Ovary (tissue), 10 donors: ENCODE results near the gene SLC36A4. TPM values are rescaled to one million over a fixed set of nuclear protein-coding genes. Genes with fewer than 3 reads are reported as not detected.
A peak's percentile ranks its signal among the peaks of the same experiment; 100 is the strongest.
"Not testable (repeated sequence)": the region's sequence is repeated elsewhere in the genome, so short reads cannot be mapped to it uniquely, and the experiment has no call there.

Source experiments
- DNase-seq, 5 donors: peaks; one replicate each; pipeline ENCODE4 v3.0.0-alpha.2; 2019 to 2020
- H3K27ac ChIP-seq, 2 donors: fragments of 200-600 bp; one replicate each; pipeline versions ENCODE4 v1.5.1 to v1.8.0; 2019 to 2022
- H3K27me3 ChIP-seq: fragments of 200-600 bp; one replicate; pipeline ENCODE4 v1.8.0; 2022
- H3K36me3 ChIP-seq: fragments of 200-600 bp; sonication (generic); one replicate; pipeline ENCODE4 v1.5.1; 2019
- H3K4me1 ChIP-seq: one replicate; pipeline ENCODE4 v1.8.1; 2013; ENCODE audit warnings: mild to moderate bottlenecking, moderate library complexity; ENCODE audit not compliant: insufficient read depth
- H3K4me3 ChIP-seq: fragments of 200-600 bp; sonication (generic); one replicate; pipeline ENCODE4 v1.5.1; 2017
- H3K9me3 ChIP-seq, 2 donors: fragments of 200-600 bp in 1 of 2; sonication (generic) in 1 of 2; one replicate each; pipeline versions ENCODE4 v1.5.1 to v1.8.1; 2013 to 2019; ENCODE audit warnings: mild to moderate bottlenecking in 1 of 2, moderate library complexity in 1 of 2
- EP300 ChIP-seq: sonication (generic); formaldehyde crosslinking; IDR thresholded peaks from one replicate; pipeline ENCODE4 v1.6.1; 2017; ENCODE audit warnings: antibody characterized with exemption
- POLR2A ChIP-seq: fragments of 450-650 bp; IDR thresholded peaks from one replicate; pipeline ENCODE4 v1.6.1; 2017; ENCODE audit warnings: antibody characterized with exemption, mild to moderate bottlenecking, moderate library complexity
- WGBS, 3 donors: extraction: QIAGEN DNeasy Blood & Tissue Kit in 1 of 3; methylation state at CpG; one replicate each; pipeline versions ENCODE4 v1.1.5 to v1.1.7; 2013 to 2017; 5-methylcytosine and 5-hydroxymethylcytosine counted together
- intact Hi-C, 4 donors: fragments of 100-400 bp; cut with DNase I; formaldehyde crosslinking; loops; one replicate each; pipeline versions ENCODE4 v1.11.0 to v1.15.1; 2022 to 2023
- long read RNA-seq, 3 donors: library from polyadenylated mRNA in 2 of 3; unstranded in 2 of 3; transcript quantifications; one replicate each; pipeline ENCODE4 v2.0.0 and lab custom pipeline, GENCODE V29; 2021 to 2026
- polyA plus RNA-seq, 2 donors: library from polyadenylated mRNA; stranded (reverse); fragments of 200-250 nt in 1 of 2; fragments of 350-450 nt in 1 of 2; fragmentation: Illumina TruSeq in 1 of 2; extraction: RNeasy Lipid Tissue Mini Kit (QIAGEN cat#74804) in 1 of 2; gene quantifications; one replicate each; pipeline ENCODE4 v1.2.3, GENCODE V29; 2013 to 2014
- total RNA-seq, 7 donors: library from RNA; depleted of rRNA in 2 of 7; stranded (reverse); fragments of >200 nt in 2 of 7; fragmentation: NEBNext Ultra II Directional in 3 of 7; extraction: Animal tissue kit (Norgen Biotek cat#: 25700) in 3 of 7; gene quantifications; one replicate each; pipeline versions ENCODE4 v1.1.0 to v1.2.4, GENCODE V29; 2016 to 2023
- TF ChIP-seq, protein P1 (sequence below), 3 donors: fragments of 450-650 bp in 2 of 3; fragments of 200-600 bp in 1 of 3; IDR thresholded peaks; one replicate each; pipeline versions ENCODE4 v1.5.1 to v1.8.0; 2016 to 2022; ENCODE audit warnings: antibody characterized with exemption in 3 of 3, mild to moderate bottlenecking in 1 of 3
- donor health status: DM: no; HTN: no; CAD: no; lungs with moderate emphysema.
- donor health status: DM: no; HTN: no; CAD: no.
- donor health status: Bipolar disorder and iron deficiency.
- donor health status: DM: yes; HTN: yes; CAD: no.
- donor health status: DM: no; HTN: no; CAD: no.
- donor health status: DM: yes; HTN: yes; CAD: no.

The SLC36A4 gene
- 10 to 100 TPM; 11.6 to 23.9 (median 14.0) TPM for total RNA-seq
- polyA plus RNA-seq: 10 to 100 TPM in 1 of 2 donors, 1 to 10 TPM in 1; 6.4 to 11.4 TPM
- long read RNA-seq, donor 1, full-length matches to known transcripts: 12 of 20 reads
- long read RNA-seq, donor 1, partial matches to known transcripts: 1 of 20 reads
- long read RNA-seq, donor 1, other reads (novel, unspliced or antisense): 7 of 20 reads
- long read RNA-seq, donor 2, full-length matches to known transcripts: 2 of 2 reads
- long read RNA-seq, donor 2, partial matches to known transcripts: 0 of 2 reads
- long read RNA-seq, donor 2, other reads (novel, unspliced or antisense): 0 of 2 reads
- long read RNA-seq, donor 3, full-length matches to known transcripts: 20 of 28 reads
- long read RNA-seq, donor 3, partial matches to known transcripts: 1 of 28 reads
- long read RNA-seq, donor 3, other reads (novel, unspliced or antisense): 7 of 28 reads

DNA sequence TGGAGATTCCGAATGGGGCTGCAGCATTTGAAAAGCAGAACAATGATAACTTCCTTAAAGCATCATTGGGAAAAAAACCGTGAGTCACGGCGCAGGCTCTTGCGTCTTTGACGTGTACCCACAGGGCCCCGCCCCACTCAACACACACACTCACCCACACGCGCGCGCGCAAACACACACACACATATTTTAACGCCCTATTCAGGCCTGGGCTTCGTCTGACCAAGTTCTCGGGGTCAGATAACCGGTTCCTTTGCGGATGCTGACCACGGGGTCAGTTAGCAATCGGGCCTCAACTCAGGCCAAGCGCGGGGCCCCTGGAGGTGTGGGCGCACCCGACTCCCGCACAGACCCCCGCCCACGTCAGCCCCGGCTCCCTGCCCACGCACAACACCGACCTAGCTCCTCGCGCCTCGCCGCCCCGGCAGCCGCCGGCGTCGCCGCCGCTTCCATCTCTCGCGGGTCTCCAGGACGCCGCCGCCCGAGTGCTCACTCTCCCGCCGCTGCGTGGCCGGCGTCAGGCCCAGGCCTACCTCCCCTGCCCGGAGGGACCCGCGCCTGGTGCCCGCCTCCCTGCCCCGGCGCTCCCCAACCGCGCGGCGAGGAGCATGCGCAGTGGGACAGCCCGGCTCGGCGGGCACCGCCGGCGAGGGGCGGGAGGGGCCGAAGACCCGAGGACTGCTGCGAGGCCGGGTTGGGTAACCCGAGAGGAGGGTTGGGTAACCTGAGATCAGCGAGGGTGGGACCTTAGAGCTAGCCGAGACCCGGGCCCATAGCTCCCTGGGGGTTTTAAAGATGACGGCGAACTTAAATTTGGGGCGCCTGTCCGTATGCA, at the start of gene SLC36A4:
TSS of gene SLC36A4 (minus strand) at position 612 of the 835 bp plus-strand sequence. CDS start at position 453, 159 bp downstream.
- peak; percentile 87 to 92 (median 89) for DNase-seq
- Histone ChIP-seq H3K9me3 (no peaks in the 10 kb centered on the region), H3K4me1 (no peaks in the 10 kb centered on the region), H3K36me3 (no peaks in the 10 kb centered on the region), H3K27me3 (no peaks in the 10 kb centered on the region), H3K27ac (peak within 1 kb of the TSS; percentile 94 to 96), H3K4me3 (peak within 1 kb of the TSS; percentile 66)
- 0 to 1% (median 0%) methylated on average over 58 to 81 of the region's 81 CpGs for WGBS, 3 donors
- intact Hi-C loops: no loop called here
- TF ChIP-seq POLR2A: peak; percentile 74
- no peak for TF ChIP-seq EP300

DNA sequence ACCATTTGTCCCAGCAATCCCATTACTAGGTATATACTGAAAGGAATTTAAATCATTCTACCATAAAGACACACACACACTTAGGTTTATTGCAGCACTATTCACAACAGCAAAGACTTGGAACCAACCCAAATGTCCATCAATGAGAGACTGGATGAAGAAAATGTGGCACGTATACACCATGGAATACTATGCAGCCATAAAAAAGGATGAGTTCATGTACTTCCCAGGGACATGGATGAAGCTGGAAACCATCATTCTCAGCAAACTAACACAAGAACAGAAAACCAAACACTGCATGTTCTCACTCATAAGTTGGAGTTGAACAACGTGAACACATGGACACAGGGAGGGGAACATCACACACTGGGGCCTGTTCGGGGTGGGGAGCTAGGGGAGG, 49.0 kb upstream of the SLC36A4 start:
- H3K27me3 ChIP-seq, H3K27ac ChIP-seq, DNase-seq, H3K36me3 ChIP-seq, H3K4me3 ChIP-seq, intact Hi-C loops, H3K9me3 ChIP-seq, H3K4me1 ChIP-seq: not testable (repeated sequence)
- 85 to 96% (median 92%) methylated on average over 3 of the region's 3 CpGs for WGBS, 3 donors

DNA sequence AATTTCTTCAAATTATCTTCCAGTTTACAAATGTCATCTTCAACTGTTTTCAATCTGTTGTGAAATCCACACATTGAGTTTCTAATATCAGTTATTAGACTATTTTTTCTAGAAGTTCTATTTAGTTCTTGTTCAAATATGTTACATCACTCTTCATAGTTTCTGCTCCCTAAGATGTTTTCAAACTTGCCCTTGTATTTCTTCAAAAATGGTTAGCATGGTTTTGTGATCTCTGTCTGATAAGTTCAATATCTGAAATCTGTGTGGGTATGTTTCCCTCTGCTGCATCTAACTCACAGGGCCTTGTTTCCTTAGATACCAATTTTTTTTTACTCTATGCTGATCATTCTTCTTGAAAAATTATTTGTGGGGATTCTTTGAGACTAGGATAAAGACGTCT, 46.2 kb upstream of the SLC36A4 start:
- H3K9me3 ChIP-seq: no peaks in the 10 kb centered on the region
- H3K4me3 ChIP-seq: no peak overlapping the region
- 86 to 98% (median 91%) methylated on average over 1 of the region's 1 CpG for WGBS, 3 donors
- H3K4me1 ChIP-seq: no peaks in the 10 kb centered on the region
- intact Hi-C loops: no loop called here
- no peak overlapping the region for H3K27ac ChIP-seq
- DNase-seq: no peak
- no peaks in the 10 kb centered on the region for H3K36me3 ChIP-seq
- no peaks in the 10 kb centered on the region for H3K27me3 ChIP-seq
- TF ChIP-seq POLR2A (no peak), EP300 (no peak)
- TF ChIP-seq, protein P1, sequence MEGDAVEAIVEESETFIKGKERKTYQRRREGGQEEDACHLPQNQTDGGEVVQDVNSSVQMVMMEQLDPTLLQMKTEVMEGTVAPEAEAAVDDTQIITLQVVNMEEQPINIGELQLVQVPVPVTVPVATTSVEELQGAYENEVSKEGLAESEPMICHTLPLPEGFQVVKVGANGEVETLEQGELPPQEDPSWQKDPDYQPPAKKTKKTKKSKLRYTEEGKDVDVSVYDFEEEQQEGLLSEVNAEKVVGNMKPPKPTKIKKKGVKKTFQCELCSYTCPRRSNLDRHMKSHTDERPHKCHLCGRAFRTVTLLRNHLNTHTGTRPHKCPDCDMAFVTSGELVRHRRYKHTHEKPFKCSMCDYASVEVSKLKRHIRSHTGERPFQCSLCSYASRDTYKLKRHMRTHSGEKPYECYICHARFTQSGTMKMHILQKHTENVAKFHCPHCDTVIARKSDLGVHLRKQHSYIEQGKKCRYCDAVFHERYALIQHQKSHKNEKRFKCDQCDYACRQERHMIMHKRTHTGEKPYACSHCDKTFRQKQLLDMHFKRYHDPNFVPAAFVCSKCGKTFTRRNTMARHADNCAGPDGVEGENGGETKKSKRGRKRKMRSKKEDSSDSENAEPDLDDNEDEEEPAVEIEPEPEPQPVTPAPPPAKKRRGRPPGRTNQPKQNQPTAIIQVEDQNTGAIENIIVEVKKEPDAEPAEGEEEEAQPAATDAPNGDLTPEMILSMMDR (IDR thresholded peaks at IDR 0.05): no peak

DNA sequence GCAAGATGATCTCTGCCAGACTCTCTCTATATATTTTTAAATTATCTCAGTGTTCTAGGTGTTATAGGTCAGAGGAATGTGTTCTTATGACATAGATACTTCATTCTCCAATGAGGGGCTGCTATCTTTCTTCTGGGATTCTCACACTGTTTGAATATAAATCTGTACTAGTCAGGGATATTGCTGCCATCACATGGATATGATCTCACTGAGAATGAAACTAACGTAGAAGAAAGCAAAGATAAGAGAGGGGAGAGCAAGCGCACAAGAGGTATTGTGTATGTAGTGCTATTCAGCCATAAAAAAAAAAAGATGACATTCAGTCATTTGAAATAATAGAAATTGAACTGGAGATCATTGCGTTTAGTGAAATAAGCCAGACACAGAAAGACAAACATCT, 42.2 kb upstream of the SLC36A4 start:
- H3K36me3 ChIP-seq: no peaks in the 10 kb centered on the region
- no peaks in the 10 kb centered on the region for H3K9me3 ChIP-seq
- H3K27ac ChIP-seq: no peak overlapping the region
- no peak overlapping the region for H3K4me3 ChIP-seq
- TF ChIP-seq POLR2A: no peak
- no peak for TF ChIP-seq EP300
- TF ChIP-seq, protein P1 (IDR thresholded peaks at IDR 0.05): no peak
- H3K27me3 ChIP-seq: no peaks in the 10 kb centered on the region
- intact Hi-C loops: loop anchor here in 2 of 4 donors (5.0 to 10.0 kb wide), 2 partner anchors 302 to 305 kb away; partner anchors contain the start of gene SMCO4 (in 2 of the 2)
- H3K4me1 ChIP-seq: no peaks in the 10 kb centered on the region
- DNase-seq: no peak
- WGBS, 3 donors: 61 to 65% (median 63%) methylated on average over 3 of the region's 3 CpGs

DNA sequence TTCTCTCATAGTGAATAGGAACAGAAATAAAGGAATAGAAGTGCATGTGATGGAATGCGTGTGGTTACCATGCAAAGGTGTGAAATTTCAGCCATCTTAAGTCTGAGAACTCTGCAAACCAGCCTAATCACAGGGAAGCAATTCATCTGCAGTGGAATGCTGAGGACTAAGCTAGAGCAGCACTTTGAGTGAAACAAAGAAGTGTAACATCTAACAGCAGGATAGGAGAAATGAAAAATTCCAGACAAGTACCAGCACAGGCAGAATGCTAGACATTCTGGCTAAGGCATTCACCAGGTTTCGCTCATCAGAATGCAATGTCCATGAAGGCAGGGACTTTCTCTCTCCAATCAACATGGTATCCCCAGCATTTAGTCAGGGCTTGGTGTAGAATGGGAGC, 41.2 kb upstream of the SLC36A4 start:
- intact Hi-C loops: loop anchor here in 2 of 4 donors (5.0 to 10.0 kb wide), 2 partner anchors 303 to 306 kb away; partner anchors contain the start of gene SMCO4 (in 2 of the 2)
- Histone ChIP-seq H3K27me3 (no peaks in the 10 kb centered on the region), H3K9me3 (no peaks in the 10 kb centered on the region), H3K27ac (no peak overlapping the region), H3K4me1 (no peaks in the 10 kb centered on the region), H3K36me3 (no peaks in the 10 kb centered on the region), H3K4me3 (no peak overlapping the region)
- TF ChIP-seq POLR2A (no peak), EP300 (no peak)
- TF ChIP-seq, protein P1 (IDR thresholded peaks at IDR 0.05): no peak
- no peak for DNase-seq
- WGBS, 3 donors: 89 to 97% (median 91%) methylated on average over 2 of the region's 2 CpGs
